Measurements from ENCODE around the gene SHANK2.

The SHANK2 gene

DNA sequence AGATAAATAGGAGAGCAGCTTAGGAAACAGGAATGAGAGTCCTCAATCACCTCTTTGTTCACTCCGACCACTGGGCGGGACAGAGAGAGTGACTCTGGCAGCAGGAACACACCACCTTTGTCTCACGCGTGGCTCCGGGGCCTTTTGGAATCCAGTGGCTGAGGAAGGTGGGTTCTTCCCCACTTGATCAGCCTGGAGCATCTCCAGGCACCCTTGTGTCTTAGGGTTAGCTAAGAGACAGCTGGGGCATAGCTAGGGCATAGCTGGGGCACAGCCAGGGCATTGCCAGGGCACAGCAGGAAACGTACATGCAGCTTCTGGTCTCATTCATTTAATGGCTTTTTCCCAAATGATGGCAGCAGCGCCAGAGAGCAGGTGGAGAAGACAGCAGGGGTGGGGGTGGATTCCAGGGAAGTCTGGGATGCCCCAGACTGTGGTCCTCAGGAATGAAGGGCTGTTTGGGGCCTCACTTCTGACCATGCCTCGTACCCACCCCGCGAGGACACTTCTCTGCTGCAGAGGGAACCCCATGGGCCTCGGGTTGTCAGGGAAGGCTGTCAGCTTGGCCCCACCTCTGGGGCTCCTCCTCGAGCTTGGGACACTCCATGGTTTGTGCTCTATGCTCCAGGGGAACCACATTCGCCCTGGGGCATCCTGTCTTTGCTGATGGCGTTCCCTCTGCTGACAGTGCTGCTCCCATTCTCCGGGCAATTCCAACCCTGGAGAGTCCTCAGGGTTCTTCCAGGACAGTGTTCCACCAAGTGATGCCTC is 30.4 kb upstream of the SHANK2 start:
- DNase-seq (ENCODE audit: low read depth): no peak
- TF ChIP-seq, protein P1, sequence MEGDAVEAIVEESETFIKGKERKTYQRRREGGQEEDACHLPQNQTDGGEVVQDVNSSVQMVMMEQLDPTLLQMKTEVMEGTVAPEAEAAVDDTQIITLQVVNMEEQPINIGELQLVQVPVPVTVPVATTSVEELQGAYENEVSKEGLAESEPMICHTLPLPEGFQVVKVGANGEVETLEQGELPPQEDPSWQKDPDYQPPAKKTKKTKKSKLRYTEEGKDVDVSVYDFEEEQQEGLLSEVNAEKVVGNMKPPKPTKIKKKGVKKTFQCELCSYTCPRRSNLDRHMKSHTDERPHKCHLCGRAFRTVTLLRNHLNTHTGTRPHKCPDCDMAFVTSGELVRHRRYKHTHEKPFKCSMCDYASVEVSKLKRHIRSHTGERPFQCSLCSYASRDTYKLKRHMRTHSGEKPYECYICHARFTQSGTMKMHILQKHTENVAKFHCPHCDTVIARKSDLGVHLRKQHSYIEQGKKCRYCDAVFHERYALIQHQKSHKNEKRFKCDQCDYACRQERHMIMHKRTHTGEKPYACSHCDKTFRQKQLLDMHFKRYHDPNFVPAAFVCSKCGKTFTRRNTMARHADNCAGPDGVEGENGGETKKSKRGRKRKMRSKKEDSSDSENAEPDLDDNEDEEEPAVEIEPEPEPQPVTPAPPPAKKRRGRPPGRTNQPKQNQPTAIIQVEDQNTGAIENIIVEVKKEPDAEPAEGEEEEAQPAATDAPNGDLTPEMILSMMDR (conservative IDR thresholded peaks at IDR 0.05; ENCODE audit: control insufficient read depth, insufficient read depth, low read depth, low read length): no peak
- no peak overlapping the region for H3K4me3 ChIP-seq (ENCODE audit: control insufficient read depth, low read depth, low read length)

DNA sequence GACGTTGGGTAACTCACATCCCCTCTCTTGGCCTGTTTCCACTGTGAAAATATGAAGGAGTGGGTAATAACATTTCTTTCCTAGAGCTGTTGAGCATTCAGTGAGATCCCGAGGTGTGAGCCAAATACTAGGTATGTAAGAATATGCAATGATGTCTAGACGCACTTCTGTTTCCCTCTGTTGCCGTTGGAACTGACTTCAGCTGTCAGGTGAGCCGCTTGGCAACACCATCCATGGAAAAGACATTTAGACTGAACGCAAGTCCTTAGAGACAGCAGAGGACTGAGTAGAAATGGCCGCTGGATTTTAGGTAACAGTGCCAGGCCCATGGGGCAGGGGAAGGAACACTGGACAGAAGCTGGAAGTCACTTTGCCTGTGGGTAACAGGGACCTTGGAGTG is 29.5 kb upstream of the SHANK2 start:
- TF ChIP-seq, protein P1 (conservative IDR thresholded peaks at IDR 0.05; ENCODE audit: control insufficient read depth, insufficient read depth, low read depth, low read length): no peak
- H3K4me3 ChIP-seq (ENCODE audit: control insufficient read depth, low read depth, low read length): no peak overlapping the region
- no peak for DNase-seq (ENCODE audit: low read depth)

DNA sequence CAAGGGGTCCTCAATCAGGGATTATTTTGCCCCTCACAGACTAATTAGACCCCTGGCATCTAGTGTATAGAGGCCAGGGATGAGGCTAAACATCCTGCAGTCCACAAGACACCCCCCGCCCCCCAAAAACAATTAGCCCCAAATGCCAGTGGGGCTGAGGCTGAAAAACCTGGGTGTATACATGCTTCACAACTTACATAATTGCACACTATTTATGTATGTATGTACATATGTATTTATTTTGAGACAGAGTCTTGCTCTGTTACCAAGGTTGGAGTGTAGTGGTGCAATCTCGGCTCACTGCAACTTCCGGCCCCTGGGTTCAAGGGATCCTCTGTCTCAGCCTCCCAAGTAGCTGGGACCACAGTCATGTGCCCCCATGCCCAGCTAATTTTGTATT is 28.8 kb upstream of the SHANK2 start:
- H3K4me3 ChIP-seq (ENCODE audit: control insufficient read depth, low read depth, low read length): no peak overlapping the region
- DNase-seq (ENCODE audit: low read depth): no peak
- TF ChIP-seq, protein P1 (conservative IDR thresholded peaks at IDR 0.05; ENCODE audit: control insufficient read depth, insufficient read depth, low read depth, low read length): no peak

DNA sequence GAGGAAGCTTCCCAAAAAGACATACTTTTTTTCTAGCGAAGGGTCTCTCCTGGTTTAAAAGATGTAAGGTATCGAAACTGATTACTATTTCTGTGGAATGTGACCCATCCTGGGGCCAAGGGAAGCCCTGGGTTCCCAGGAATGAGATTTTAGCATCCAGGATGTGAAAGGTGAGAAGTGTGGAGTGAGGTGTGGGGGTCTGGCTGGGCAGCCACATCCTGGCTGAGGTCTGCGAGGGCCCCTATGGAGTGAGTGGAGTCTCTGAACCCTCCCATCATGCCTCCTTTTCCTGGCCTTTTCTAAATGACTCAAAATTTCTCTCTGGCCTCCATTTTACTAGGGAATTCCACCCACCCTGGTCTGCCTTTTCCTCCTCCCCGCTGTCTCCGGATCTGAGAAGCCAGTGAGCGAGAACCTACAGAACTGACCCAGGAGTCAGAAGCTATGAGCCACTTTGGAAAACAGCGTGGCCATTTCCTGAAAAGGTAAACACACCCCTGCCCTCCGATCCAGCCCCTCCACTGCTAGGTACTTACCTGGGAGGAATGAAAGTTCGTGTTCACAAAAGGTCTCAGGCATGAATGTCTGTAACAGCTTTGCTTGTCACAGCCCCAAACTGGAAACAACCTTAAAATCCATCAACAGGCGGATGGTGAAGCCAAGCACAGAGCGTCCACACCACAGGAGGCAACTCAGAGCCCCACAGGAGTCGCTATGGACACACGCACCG is 27.7 kb upstream of the SHANK2 start:
- H3K4me3 ChIP-seq (ENCODE audit: control insufficient read depth, low read depth, low read length): no peak overlapping the region
- TF ChIP-seq, protein P1 (conservative IDR thresholded peaks at IDR 0.05; ENCODE audit: control insufficient read depth, insufficient read depth, low read depth, low read length): no peak
- DNase-seq (ENCODE audit: low read depth): no peak

DNA sequence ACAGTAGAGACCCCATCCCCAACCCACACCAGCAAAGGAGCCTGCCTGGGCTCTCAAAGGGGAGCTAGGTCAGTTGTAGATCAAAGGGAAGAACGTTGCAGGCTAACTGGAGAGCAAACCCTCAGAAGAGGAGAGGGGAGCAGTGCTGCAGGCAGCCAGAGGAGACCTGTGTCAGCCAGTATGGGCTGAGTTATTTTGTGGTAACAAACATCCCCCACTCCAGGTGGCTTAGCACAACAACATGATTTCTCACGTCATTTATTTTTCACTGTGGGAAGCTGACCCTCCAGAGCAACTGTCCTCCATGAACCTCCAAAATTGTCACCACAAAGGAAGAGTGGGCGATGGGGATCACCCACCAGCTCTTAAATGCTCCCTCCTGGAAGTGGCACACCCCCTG is 19.8 kb upstream of the SHANK2 start:
- H3K4me3 ChIP-seq (ENCODE audit: control insufficient read depth, low read depth, low read length): no peak overlapping the region
- DNase-seq (ENCODE audit: low read depth): no peak
- TF ChIP-seq, protein P1 (conservative IDR thresholded peaks at IDR 0.05; ENCODE audit: control insufficient read depth, insufficient read depth, low read depth, low read length): no peak

DNA sequence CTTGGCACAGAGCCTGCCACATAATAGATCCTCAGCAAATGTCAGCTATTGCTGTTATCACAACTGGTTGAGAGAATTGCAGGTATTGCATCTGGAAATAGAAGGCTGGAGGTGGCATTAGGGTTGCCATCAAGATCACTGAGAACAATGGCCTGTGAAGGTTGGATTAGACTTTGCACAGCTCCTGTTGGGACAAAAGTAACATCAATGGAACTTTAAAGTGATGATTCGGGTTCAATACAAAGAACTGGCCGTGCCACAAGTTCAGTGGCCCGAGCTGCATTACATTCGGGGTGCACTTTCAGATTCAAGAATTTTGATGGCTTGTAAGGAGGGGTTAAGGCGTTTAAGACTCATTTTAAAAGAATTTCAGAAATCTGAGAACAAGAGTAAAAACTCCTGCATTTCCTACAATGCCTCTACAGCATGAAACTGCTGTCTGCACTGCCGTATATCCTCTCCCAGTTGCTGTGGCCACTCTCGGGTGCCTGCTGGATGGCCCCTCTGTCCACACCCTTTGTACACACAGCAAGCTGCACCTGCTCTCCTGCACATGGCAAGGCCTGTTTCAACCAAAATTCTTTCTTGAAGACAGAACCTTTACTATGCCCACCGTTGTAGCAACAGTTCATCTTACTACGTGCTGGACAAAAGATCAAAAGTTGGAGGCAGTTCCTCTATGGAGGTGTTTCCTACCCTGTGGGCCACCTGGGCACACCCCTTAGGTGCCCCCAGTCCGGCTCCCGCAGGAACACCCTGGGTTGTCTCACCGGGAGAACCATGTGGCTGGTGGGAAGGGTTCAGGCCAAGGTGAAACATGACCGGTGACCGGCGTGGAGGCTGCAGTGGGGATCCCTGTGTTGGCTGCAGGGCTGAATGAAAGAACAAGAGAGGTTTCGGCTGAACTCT is 17.5 kb upstream of the SHANK2 start:
- H3K4me3 ChIP-seq (ENCODE audit: control insufficient read depth, low read depth, low read length): no peak overlapping the region

More for the DNA sequence above, 17.5 kb upstream of the SHANK2 start:
- TF ChIP-seq, protein P1 (conservative IDR thresholded peaks at IDR 0.05; ENCODE audit: control insufficient read depth, insufficient read depth, low read depth, low read length): no peak
- no peak for DNase-seq (ENCODE audit: low read depth)
